Measurements from ENCODE around the gene CCDC88C. TPM values are rescaled to one million over a fixed set of nuclear protein-coding genes. Genes with fewer than 3 reads are reported as not detected.

The CCDC88C gene
- total RNA-seq, 1 donor from 2014 or later = 48.2 TPM

GRCh38 chr14:91373591-91374254 is 43.9 kb downstream of the CCDC88C start:
- H3K4me1 Mint-ChIP-seq (ENCODE audit: unreplicated experiment) = peaks cover 84% of the 10 kb centered on the region
- H3K27me3 Mint-ChIP-seq (ENCODE audit: unreplicated experiment) = peaks cover 14% of the 10 kb centered on the region
- H3K4me3 Mint-ChIP-seq (ENCODE audit: unreplicated experiment) = peak overlapping the region; percentile 43
- no peak for DNase-seq (ENCODE audit: low spot score)
- H3K27ac Mint-ChIP-seq (ENCODE audit: unreplicated experiment) = peak overlapping the region; percentile 92
- TF ChIP-seq CTCF (IDR thresholded peaks at IDR 0.05; ENCODE audit: unreplicated experiment) = no peak
- no peaks in the 10 kb centered on the region for H3K9me3 Mint-ChIP-seq (ENCODE audit: unreplicated experiment)
- H3K36me3 Mint-ChIP-seq (ENCODE audit: low read depth, unreplicated experiment) = peaks cover 10% of the 10 kb centered on the region

- DNase-seq (ENCODE audit: low spot score) = no peak
Observed at GRCh38 chr14:91372671-91373495, 44.7 kb downstream of the CCDC88C start.

GRCh38 chr14:91371990-91372375 is 45.6 kb downstream of the CCDC88C start:
- Mint-ChIP-seq H3K4me1 (ENCODE audit: unreplicated experiment) (peaks cover 80% of the 10 kb centered on the region), H3K27ac (ENCODE audit: unreplicated experiment) (no peak overlapping the region), H3K4me3 (ENCODE audit: unreplicated experiment) (no peak overlapping the region), H3K36me3 (ENCODE audit: low read depth, unreplicated experiment) (peaks cover 4% of the 10 kb centered on the region), H3K9me3 (ENCODE audit: unreplicated experiment) (no peaks in the 10 kb centered on the region), H3K27me3 (ENCODE audit: unreplicated experiment) (peaks cover 5% of the 10 kb centered on the region)
- TF ChIP-seq CTCF (IDR thresholded peaks at IDR 0.05; ENCODE audit: unreplicated experiment) = no peak
- no peak for DNase-seq (ENCODE audit: low spot score)

More at GRCh38 chr14:91372671-91373495, 44.7 kb downstream of the CCDC88C start:
- Mint-ChIP-seq H3K4me1 (ENCODE audit: unreplicated experiment) (peaks cover 80% of the 10 kb centered on the region), H3K4me3 (ENCODE audit: unreplicated experiment) (peak overlapping the region; percentile 43), H3K36me3 (ENCODE audit: low read depth, unreplicated experiment) (peaks cover 8% of the 10 kb centered on the region), H3K27me3 (ENCODE audit: unreplicated experiment) (peaks cover 12% of the 10 kb centered on the region), H3K9me3 (ENCODE audit: unreplicated experiment) (no peaks in the 10 kb centered on the region), H3K27ac (ENCODE audit: unreplicated experiment) (peak overlapping the region; percentile 92)
- no peak for TF ChIP-seq CTCF (IDR thresholded peaks at IDR 0.05; ENCODE audit: unreplicated experiment)

- Mint-ChIP-seq H3K36me3 (ENCODE audit: low read depth, unreplicated experiment) (peaks cover 4% of the 10 kb centered on the region), H3K27ac (ENCODE audit: unreplicated experiment) (no peak overlapping the region), H3K9me3 (ENCODE audit: unreplicated experiment) (no peaks in the 10 kb centered on the region), H3K4me3 (ENCODE audit: unreplicated experiment) (peak overlapping the region; percentile 28), H3K4me1 (ENCODE audit: unreplicated experiment) (peaks cover 78% of the 10 kb centered on the region), H3K27me3 (ENCODE audit: unreplicated experiment) (peaks cover 4% of the 10 kb centered on the region)
- no peak for TF ChIP-seq CTCF (IDR thresholded peaks at IDR 0.05; ENCODE audit: unreplicated experiment)
- no peak for DNase-seq (ENCODE audit: low spot score)
Observed at GRCh38 chr14:91371011-91371989, 46.3 kb downstream of the CCDC88C start.

Data from endothelial cell (in vitro differentiated cells).